DMS53 (cell line): ENCODE results near the gene RUBCNL.
"Not testable (repeated sequence)": the region's sequence is repeated elsewhere in the genome, so short reads cannot be mapped to it uniquely, and the experiment has no call there.

Experiments used
- DNase-seq: peaks from one replicate; lab custom pipeline; 2025; lab: John Stamatoyannopoulos, UW

RUBCNL gene

DNA sequence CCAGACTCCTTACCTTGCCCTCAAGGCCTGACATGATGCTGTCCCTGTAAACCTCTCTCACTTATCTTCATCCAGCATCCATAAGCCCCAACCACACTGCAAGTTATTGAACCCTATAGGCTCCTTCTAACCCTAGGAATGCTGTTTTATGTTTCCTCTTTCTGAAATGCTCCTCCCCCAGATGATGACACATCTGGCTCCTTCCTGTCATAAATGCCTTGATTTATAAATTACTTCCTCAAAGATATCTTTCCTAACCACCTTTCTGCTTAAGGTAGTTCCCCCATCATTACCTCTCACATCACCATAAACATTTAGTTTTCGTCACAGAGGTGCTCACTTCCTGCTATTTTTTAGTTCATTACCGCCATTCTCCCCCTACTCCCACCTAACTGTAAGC lies 12.3 kb downstream of the RUBCNL start:
- peak; percentile 12 for DNase-seq

DNA sequence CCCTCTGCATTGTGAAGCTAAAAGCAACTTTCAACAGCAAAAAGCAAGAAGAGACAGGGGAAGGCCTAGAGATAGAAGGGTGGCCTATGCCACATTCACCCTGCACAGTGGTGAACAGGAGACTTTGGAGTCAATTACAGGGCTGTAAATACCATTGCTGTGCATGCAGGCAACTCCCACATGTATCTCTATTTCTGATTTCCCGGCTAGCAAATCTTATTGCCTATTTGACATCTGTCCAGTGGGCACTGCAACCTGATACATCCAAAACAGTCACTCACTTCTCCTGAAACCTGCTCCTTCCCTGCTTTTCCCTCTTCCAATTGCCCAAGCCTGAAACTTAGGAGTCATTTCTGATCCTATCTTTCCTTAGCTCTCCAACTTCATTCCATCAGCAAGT lies 13.4 kb downstream of the RUBCNL start:
- no peak for DNase-seq

DNA sequence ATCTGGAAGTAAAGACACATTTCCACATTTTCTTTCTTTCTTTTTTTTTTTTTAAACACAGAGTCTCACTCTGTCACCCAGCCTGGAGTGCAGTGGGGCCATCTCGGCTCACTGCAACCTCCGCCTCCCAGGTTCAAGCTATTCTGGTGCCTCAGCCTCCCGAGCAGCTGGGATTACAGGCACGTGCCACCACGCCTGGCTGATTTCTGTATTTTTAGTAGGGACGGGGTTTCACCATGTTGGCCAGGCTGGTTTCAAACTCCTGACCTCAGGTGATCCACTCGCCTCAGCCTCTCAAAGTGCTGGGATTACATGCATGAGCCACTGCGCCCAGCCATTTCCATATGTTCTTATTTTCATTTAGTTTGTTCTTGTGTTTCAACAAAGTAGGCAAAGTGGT lies 14.1 kb downstream of the RUBCNL start:
- DNase-seq, result not testable (repeated sequence)

DNA sequence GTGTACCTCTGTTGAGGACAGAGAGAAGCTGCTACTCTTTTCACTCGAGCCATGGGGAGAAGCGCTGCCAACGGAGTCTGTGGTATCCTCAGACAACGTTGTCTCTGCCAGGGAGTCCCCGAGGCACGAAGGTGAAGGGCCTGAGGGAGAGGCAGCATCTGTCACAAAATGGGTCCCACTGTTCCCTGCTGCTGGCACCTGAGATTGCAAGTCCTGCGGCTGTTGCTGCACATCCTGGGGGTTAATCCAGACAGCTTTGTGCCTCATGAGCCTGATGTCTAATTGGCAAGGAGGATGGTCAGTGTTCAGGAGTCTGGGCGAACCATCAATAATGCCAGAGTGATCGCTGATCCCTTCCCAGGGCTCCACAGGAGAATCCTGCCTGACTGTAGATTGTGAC lies 15.0 kb downstream of the RUBCNL start:
- DNase-seq, result no peak

DNA sequence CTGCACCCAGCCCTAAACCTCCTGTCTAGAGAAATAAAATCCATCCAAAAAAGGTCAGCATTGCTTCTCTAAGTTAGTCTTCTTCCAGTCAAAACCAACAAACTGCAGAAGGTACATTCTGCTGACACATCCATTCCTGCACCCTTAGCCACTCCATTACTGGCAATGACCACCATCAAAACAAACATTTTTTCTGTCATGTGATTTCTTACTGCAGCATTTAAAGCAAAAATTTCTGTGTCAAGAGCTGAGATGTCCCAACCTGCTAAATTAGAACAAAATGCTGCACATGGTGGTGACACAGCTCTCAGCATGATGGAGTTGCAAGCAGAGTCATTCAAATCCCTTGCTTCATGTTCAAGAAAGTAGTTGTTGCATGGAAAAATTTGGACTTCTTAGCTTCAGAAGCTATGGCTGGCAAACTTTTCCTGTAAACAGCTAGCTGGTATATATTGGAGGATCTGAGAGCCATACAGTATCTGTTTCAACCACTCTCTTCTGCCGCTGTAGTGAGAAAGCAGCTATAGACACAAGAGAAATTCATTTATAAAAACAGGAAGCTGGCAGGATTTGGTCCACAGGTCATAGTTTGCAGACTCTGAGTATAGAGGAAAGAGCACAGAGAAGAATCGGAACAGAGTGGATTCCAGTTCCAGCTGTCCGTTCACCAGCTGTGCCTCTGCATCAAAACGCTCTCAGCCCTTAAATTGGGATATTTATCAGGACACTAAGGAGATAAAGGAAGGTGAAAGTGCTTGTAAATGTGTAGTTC lies 17.4 kb downstream of the RUBCNL start:
- DNase-seq, result no peak

DNA sequence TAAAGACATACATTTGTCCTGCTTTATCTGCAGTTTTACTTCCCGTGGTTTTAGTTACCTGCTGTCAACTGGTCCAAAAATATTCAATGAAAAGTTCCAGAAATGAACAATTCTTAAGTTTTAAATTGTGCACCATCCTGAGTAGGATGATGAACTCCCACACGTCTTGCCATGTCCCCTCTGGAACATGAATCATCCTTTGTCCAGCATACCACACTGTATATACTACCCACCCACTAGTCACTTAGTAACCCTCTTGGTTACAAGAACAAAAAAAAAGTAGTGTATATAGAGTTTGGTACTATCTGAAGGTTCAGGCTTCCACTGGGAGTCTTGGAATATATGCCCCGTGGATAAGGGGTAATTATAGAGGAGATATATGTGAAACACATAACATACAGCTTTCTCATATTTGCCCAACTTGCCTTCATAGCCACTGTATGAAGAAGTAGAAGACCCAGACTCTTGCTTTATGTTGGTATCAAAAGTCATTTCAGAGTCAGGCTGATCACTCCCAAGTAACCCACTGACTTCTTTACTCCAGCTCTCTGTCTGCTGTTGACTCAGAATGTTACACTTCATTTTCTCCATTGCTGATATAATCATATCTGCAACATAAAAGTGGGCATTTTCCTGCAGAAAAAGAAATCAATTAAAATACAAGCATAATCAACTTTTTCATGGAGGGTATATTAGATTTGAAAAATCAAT lies 19.3 kb downstream of the RUBCNL start:
- DNase-seq, result no peak

DNA sequence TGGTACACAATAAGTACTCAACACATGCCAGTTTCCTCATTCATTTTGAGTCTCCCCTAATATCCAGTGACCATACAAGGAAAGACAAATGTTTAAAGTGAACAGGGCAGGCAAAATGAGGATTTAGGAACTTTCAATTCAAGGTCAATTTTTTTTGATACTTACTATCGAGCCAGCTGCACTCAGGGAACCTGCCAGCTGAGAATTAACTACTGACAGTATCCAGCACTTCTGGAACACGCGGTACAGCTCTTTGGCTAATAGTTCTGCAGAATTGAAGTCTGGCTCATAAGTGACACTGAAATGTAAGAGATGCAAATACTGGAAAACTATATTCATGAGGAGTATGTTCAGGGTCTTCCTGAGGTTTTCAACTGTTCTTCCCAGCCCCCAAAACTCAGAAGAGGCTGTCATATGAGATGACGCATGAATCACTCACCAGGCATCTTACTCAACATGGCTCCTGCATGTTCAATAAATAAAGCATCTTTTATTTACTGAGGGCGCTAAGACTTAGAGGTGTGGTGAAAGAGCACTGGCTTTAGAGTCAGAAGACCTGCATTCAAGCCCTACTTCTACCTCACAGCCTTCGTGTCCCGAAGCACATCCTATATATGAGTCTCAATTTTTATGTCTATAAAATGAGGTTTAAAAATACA lies 25.6 kb downstream of the RUBCNL start:
- no peak for DNase-seq

DNA sequence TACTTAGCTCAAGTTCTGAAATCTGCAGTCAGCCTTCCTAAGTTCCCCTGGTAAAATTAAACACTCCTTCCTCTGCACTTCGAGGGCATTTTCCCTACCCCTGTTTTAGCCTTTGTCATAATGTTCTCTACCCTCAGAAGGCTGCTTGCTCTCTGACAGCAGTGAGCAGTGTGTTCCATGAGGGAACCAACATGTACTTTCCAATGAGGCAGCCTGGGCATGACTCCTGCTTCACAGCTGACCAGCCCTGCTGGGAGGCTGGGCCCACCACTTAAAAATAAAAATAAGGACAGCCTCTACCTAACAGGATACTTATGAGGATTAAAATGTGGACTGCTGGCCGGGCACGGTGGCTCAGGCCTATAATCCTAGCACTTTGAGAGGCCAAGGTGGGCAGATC lies 26.4 kb downstream of the RUBCNL start:
- DNase-seq, result no peak

DNA sequence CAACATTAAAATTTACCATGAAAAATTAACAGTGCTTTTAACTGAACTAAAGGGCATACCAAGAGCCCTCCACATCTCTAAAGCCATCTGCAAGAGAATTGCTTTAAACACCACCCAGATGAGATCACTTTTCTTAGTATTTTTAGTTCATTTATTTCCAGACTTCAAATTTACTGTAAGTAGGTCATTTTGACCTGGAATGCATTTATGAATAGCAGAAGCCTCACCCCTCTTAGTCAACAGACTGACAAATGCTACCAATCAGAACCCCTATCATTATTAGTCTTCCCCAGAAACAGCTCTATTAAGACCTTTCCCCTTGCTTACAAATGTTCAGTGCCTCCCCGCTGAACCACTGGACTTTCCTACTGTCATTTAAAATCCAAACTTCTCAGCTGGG lies 27.3 kb downstream of the RUBCNL start:
- no peak for DNase-seq

DNA sequence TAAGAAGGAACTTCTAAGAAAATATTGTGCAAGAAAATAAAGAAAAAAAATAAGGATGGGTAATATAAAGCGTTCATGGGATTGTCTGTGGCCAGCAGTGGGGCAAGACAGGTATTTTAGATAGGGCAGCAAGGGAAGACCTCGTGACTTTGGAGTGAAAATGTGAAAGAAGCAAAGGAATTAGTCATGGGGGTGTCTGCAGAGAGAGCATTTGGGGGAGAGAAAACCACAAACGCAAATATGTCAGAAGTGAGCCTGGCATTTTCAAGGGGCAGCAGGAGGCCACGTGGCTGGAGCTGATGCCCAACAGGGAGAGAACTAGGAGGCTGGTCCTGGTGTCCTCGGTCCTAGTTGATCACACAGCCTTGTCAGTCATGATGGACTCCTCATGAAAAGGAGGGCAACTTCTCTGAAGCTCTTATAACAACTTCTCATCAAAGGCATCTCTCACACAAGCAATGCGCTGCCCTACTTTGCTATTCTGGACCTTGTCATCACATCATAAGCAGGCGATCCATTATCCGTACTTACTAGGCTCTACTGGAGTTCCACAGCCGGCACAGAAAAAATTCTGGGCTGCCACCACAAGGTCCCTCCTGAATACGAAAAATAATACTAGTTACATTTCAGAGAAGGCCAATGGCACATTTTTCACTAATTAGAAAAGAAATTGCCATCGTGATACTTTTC lies 31.0 kb downstream of the RUBCNL start:
- DNase-seq, result no peak

DNA sequence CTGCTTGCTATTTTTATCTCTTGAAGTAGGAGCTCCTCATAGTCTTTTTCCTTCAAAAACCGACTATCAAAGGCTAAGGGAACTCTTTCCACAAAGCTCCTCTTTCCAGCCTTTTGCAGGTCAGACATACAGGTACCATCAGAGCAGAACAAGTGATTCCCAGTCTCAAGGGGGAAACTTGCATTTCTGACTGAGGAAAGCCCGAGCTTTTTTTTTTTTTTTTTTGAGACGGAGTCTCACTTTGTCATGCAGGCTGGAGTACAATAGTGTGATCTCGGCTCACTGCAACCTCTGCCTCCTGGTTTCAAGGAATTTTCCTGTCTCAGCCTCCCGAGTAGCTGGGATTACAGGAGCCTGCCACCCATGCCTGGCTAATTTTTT lies 32.0 kb downstream of the RUBCNL start:
- no peak for DNase-seq

DNA sequence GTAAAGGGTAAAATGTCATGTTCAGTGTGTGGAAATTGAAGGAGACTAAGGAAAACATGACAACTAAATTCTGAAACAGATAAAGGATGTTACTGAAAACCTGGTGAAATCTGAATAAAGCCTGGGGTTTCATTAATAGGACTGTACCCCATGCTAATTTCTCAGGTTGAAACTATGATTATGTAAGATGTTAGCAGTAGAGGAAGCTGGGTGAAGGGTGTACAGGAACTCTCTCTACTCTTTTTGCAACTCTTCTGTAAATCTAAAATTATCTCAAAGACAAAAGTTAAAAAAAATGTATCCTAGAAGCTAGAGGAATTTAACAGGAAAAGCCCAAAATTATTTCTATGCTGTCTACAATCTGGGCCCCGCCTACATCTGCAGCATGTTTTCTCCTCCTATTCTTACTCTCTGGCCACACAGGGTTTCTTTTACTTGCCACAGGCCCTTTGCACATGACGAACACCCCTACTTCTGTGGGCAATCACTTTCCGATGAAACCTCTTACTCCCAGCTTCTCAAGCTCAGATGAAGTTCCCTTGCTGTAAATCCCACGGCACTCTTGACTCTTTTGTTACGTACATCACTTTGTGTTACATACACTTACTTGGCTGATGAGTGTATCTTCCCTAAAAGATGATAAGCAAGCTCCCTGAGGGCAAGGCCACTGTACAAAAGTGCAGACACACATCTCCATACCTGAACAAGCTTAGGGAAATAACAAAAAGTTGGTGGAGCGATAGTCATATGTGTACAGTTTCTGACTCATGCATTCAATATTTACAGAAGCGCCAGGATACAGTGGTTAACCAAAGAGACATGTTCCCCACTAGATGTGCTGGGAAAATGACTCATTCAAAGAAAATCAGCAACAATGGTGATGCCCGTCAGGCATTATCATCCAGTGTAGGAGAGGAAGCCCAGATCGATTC lies 32.6 kb downstream of the RUBCNL start:
- peak; percentile 90 for DNase-seq

DNA sequence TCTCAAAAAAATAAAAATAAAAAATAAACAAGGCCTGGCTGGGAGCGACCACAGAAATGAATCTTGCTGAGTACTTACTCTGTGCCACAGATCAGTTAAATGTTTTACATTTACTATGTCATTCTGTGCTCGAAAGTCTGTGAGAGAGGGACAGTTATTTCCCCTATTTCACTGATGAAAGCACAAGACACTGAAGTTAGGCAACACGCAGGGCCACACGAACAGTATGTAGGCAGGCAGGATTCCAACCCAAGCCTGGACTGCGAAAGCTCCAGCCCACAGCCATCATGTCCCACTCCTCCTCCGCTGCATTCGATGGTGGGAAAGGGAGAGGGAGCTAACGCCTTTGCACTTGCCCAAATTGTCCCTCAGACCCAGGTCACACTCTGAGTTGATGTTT lies 34.2 kb downstream of the RUBCNL start:
- DNase-seq, result no peak

DNA sequence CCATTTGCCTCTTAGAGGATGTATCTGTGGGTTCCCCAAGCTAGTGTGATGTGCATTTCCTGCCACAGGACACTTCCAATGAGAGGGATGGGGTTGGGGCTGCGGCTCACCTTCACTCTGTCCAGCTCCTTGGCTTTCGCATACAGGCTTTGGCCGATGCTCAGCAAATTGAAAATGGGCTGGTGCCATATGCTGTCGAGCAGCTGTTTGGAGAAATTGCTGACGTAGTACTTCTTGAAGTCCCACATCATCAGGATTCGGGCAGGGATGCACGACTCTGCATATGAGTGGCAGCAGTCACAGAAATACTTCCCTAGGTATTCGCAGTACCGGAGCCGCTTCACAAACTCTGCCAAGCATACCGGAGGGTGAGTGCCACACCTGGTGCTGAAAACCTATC lies 37.0 kb downstream of the RUBCNL start:
- no peak for DNase-seq

DNA sequence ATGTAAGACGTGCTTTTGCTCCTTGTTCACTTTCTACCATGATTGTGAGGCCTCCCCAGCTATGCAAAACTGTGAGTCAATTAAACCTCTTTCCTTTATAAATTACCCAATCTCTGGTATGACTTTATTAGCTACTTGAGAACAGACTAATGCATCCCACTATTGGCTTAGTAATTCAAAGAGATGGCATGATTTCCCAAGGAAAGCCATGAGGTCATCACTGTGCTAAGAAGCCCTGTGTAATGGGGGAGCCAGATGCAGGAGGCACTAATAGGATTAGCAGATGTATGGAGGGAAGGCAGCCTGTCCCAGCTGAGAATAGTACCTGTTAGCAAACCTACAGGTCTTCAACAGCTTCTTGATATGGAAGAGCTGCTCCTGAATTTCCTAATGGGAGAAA lies 38.1 kb downstream of the RUBCNL start:
- DNase-seq, result no peak

DNA sequence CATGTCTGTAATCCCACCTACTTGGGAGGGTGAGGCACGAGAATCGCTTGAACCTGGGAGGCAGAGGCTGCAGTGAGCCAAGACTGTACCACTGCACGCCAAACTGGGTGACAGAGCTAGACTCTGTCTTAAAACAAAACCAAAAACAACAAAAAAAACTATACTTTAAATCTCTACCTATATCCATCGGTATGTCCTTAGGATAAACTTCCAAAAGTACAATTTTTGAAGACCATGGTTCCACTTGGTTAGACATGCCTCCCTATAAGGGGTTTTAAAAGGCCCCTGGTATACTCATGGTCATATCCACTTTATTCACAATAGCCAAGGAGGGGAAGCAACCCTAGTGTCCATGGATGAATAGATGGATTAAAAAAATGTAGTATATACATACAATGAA lies 39.8 kb downstream of the RUBCNL start:
- DNase-seq, result no peak

DNA sequence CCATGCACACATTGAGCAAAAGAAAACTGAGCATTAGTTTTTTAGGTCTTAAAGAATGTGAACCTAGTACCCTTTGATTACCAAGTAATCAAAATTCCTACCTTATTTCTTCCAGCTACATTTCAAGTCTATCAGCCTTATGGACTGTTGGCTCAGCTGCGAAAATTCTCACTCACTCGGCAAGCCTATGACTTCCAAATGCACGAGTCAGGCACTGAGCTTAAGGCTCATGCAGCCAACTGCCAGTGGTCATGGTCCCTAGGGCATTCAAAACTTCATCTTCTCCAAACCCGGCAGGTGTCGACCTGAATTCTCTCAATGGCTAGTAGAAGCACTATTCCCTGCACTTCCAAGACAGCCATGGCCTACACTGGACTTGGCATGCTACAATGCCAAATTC lies 41.2 kb downstream of the RUBCNL start:
- no peak for DNase-seq

DNA sequence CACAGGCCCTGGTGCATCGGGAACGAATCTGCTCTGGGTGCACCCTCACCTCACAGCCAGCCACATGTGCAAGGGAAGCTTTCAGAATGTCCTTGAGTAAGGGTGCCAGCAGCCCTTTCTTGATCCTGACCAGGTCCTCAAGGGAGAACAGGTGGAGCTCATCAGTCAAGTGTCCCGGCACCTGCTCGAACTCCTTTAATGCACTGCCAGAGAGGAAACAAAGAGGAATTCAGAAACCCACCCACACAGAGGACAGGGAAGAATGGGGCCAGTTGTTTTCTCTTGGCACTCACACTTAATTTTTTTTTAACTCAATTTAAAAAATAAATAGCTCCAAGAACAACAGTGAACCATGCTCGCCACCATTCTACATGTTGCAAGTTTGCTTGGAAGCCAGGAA lies 41.7 kb downstream of the RUBCNL start:
- DNase-seq, result no peak

DNA sequence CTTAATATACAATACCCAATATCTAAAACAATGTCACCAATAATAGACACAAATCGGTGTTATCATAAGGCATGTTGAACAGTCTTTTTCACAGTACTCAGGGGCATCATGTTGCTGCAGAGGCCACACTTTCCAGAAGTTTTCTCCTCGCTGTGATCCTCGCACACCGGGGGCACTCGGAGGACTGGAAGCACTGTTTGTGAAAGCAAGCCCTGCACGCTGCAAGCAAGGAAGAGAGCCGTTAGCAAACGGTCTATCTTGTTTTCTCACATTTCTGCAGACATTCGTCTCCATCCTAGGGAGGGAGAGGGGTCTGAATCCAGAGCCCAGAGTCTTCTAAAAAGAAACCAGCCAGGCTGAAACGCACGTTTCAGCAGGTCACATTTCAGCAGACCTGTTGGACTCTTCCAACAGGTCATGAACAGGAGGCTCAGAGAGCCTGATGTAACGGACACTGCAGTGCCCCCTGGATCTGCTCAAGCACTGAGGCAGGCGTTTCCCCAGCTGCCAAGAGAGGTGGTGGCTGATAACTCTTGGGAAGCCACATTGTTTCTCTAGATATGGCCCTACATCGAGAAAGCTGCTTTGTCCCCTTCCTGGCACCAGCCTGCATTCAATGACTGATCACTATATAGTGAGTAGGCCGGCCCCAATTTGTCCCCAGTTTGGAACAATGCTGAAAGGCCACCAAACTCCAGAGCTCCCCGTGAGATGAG lies 43.6 kb downstream of the RUBCNL start:
- DNase-seq, result no peak

DNA sequence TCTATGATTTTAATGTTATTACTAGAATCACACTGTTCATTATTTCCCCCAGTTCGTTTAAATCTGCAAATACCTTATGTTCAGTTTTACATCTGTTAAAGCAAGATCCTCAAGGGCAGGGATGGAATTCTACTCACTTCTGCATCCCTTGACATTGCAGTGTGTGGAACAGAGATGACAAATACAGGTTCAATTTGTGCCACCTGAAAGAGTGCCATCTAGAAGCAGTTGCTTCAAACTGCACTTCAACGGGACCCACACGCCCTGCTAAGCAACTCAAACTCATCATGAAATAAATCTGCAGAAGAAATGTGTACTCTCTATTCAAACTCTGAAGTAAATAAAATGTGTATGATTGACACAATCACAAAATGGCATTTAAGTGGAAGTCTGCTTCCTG lies 44.5 kb downstream of the RUBCNL start:
- peak; percentile 6 for DNase-seq
